ENCODE measurements around the gene CPVL. TPM values are rescaled to one million over a fixed set of nuclear protein-coding genes. Genes with fewer than 3 reads are reported as not detected.

CPVL gene
- total and polyA plus RNA-seq, 4 donors: 6.0 to 39.0 (median 12.9) TPM

DNA sequence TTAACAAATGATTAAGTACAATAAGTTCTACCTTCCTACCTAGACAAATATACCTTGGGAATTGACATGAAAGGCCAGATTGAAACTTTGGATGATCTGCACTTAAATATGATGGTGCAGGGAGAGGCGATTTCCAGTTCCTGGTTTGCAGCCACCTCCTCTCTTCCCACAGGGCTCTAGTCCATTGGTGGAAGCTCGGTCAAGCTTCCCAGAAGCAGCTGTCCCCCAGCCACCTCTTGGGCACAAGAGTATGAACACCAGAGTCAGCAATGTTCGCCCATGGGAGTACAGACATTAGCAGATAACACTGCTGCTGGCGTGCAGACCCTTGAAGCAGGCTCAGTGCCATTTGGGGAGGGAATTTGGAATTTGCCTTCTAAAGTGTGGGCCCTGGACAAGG is 1.5 kb upstream of the CPVL start:
- Histone ChIP-seq H3K4me1 (ENCODE audit: control insufficient read depth in 4 of 4, insufficient read depth in 4 of 4, low read length in 3 of 4) (peaks cover 6 to 19% (median 16%) of the 10 kb centered on the region in 4 donors), H3K4me3 (ENCODE audit: low read depth in 1 of 3, low read length in 3 of 3) (no peak overlapping the region), H3K9ac (ENCODE audit: low read depth in 1 of 2, low read length in 2 of 2) (no peak overlapping the region), H3K36me3 (ENCODE audit: control insufficient read depth in 4 of 4, insufficient read depth in 3 of 4, low read depth in 1 of 4, low read length in 3 of 4) (no peaks in the 10 kb centered on the region), H3K27me3 (ENCODE audit: control insufficient read depth in 4 of 4, insufficient read depth in 4 of 4, low read length in 3 of 4) (no peaks in the 10 kb centered on the region), H3K27ac (ENCODE audit: low read depth in 1 of 2, low read length in 2 of 2) (no peak overlapping the region), H3K9me3 (ENCODE audit: control insufficient read depth in 4 of 4, low read length in 3 of 4) (no peaks in the 10 kb centered on the region)
- no peak for DNase-seq (ENCODE audit: low spot score)
- 93% methylated on average over 4 of the region's 4 CpGs for WGBS
- TF ChIP-seq, protein P1, sequence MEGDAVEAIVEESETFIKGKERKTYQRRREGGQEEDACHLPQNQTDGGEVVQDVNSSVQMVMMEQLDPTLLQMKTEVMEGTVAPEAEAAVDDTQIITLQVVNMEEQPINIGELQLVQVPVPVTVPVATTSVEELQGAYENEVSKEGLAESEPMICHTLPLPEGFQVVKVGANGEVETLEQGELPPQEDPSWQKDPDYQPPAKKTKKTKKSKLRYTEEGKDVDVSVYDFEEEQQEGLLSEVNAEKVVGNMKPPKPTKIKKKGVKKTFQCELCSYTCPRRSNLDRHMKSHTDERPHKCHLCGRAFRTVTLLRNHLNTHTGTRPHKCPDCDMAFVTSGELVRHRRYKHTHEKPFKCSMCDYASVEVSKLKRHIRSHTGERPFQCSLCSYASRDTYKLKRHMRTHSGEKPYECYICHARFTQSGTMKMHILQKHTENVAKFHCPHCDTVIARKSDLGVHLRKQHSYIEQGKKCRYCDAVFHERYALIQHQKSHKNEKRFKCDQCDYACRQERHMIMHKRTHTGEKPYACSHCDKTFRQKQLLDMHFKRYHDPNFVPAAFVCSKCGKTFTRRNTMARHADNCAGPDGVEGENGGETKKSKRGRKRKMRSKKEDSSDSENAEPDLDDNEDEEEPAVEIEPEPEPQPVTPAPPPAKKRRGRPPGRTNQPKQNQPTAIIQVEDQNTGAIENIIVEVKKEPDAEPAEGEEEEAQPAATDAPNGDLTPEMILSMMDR (IDR thresholded peaks at IDR 0.05; ENCODE audit: low read depth, low read length, missing input control): no peak
- TF ChIP-seq RXRA (IDR thresholded peaks at IDR 0.05): no peak
- no peak for TF ChIP-seq TAF1 (conservative IDR thresholded peaks at IDR 0.05)
- no peak for TF ChIP-seq YY1 (IDR thresholded peaks at IDR 0.05)
- TF ChIP-seq RAD21 (IDR thresholded peaks at IDR 0.05): no peak
- TF ChIP-seq HNF4A (conservative IDR thresholded peaks at IDR 0.05): no peak
- TF ChIP-seq, protein P2, sequence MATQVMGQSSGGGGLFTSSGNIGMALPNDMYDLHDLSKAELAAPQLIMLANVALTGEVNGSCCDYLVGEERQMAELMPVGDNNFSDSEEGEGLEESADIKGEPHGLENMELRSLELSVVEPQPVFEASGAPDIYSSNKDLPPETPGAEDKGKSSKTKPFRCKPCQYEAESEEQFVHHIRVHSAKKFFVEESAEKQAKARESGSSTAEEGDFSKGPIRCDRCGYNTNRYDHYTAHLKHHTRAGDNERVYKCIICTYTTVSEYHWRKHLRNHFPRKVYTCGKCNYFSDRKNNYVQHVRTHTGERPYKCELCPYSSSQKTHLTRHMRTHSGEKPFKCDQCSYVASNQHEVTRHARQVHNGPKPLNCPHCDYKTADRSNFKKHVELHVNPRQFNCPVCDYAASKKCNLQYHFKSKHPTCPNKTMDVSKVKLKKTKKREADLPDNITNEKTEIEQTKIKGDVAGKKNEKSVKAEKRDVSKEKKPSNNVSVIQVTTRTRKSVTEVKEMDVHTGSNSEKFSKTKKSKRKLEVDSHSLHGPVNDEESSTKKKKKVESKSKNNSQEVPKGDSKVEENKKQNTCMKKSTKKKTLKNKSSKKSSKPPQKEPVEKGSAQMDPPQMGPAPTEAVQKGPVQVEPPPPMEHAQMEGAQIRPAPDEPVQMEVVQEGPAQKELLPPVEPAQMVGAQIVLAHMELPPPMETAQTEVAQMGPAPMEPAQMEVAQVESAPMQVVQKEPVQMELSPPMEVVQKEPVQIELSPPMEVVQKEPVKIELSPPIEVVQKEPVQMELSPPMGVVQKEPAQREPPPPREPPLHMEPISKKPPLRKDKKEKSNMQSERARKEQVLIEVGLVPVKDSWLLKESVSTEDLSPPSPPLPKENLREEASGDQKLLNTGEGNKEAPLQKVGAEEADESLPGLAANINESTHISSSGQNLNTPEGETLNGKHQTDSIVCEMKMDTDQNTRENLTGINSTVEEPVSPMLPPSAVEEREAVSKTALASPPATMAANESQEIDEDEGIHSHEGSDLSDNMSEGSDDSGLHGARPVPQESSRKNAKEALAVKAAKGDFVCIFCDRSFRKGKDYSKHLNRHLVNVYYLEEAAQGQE (IDR thresholded peaks at IDR 0.05): no peak
- TF ChIP-seq EGR1 (IDR thresholded peaks at IDR 0.05; ENCODE audit: low read depth in 2 of 2): no peak
- no peak for TF ChIP-seq SP1 (IDR thresholded peaks at IDR 0.05)
- TF ChIP-seq, protein P3, sequence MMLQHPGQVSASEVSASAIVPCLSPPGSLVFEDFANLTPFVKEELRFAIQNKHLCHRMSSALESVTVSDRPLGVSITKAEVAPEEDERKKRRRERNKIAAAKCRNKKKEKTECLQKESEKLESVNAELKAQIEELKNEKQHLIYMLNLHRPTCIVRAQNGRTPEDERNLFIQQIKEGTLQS (IDR thresholded peaks at IDR 0.05): no peak
- TF ChIP-seq GABPA (IDR thresholded peaks at IDR 0.05 in 1 of 2, conservative IDR thresholded peaks at IDR 0.05 in 1 of 2): no peak

DNA sequence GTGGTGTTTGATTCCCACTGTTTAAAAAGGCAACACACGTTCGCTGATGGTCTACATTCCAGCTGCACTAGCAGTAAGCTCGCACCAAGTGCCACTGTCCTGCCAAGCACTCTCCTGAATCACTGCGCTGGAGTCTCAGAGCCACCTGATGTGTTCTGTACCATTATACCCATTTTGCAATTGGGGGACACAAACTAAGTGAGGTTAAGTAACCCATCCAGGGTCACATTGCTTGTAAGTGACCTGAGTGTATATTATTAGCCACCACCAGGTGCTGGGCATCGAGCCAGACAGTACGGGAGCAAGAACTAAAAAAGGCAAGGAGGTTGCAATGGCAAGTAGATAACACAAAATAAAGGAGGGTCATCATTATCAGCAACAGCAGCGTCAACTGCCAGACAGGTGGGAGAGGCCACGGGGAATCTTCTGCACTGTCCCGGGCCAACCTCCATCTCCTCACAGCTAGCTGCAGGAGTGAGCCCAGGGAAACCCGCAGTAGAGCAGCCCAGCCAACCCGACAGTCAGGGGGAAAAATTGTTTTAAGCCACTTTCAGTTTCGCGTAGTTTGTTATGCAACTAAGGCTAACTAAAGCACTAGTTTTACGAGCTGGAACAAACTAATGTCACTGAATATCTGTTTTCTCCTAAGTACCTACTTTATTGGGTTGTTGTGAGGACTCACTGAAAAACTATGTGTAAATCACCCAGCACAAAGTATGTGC is 712 bp upstream of the CPVL start:
- 23% methylated on average over 14 of the region's 14 CpGs for WGBS
- H3K4me3 ChIP-seq (ENCODE audit: low read depth in 1 of 3, low read length in 3 of 3): peak overlapping the region; percentile 50 to 53 (median 53)
- no peaks in the 10 kb centered on the region for H3K9me3 ChIP-seq (ENCODE audit: control insufficient read depth in 4 of 4, low read length in 3 of 4)
- TF ChIP-seq SP1 (IDR thresholded peaks at IDR 0.05) (no peak), RAD21 (IDR thresholded peaks at IDR 0.05) (peak in 1 of 2 donors; percentile 3), TAF1 (conservative IDR thresholded peaks at IDR 0.05) (no peak), FOXA1 (IDR thresholded peaks at IDR 0.05) (no peak), GABPA (IDR thresholded peaks at IDR 0.05 in 1 of 2, conservative IDR thresholded peaks at IDR 0.05 in 1 of 2) (no peak), RXRA (IDR thresholded peaks at IDR 0.05) (no peak), YY1 (IDR thresholded peaks at IDR 0.05) (peak; percentile 20), HNF4G (IDR thresholded peaks at IDR 0.05) (no peak)
- TF ChIP-seq, protein P3 (IDR thresholded peaks at IDR 0.05): no peak
- TF ChIP-seq, protein P2 (IDR thresholded peaks at IDR 0.05): no peak
- TF ChIP-seq, protein P1 (IDR thresholded peaks at IDR 0.05; ENCODE audit: low read depth, low read length, missing input control): peak; percentile 17
- TF ChIP-seq, protein P4, sequence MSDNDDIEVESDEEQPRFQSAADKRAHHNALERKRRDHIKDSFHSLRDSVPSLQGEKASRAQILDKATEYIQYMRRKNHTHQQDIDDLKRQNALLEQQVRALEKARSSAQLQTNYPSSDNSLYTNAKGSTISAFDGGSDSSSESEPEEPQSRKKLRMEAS (IDR thresholded peaks at IDR 0.05): no peak
- H3K9ac ChIP-seq (ENCODE audit: low read depth in 1 of 2, low read length in 2 of 2): no peak overlapping the region
- no peaks in the 10 kb centered on the region for H3K27me3 ChIP-seq (ENCODE audit: control insufficient read depth in 4 of 4, insufficient read depth in 4 of 4, low read length in 3 of 4)
- H3K27ac ChIP-seq (ENCODE audit: low read depth in 1 of 2, low read length in 2 of 2): no peak overlapping the region
- peak; percentile 58 for DNase-seq (ENCODE audit: low spot score)
- H3K4me1 ChIP-seq (ENCODE audit: control insufficient read depth in 4 of 4, insufficient read depth in 4 of 4, low read length in 3 of 4): peaks cover 6 to 19% (median 16%) of the 10 kb centered on the region in 4 donors
- H3K36me3 ChIP-seq (ENCODE audit: control insufficient read depth in 4 of 4, insufficient read depth in 3 of 4, low read depth in 1 of 4, low read length in 3 of 4): no peaks in the 10 kb centered on the region
